OCI-LY1 (cell line): ENCODE results near the gene TMEM184B.

Experiments used
- EZH2 ChIP-seq: fragments of 200-600 bp; sonication (generic), shearing (Covaris generic); IDR thresholded peaks from 2 replicates; pipeline ENCODE4 v1.8.0; 2017; ENCODE audit warnings: borderline replicate concordance, mixed run types, mild to moderate bottlenecking, antibody characterized with exemption, low read length, moderate library complexity, mixed read lengths
- TF ChIP-seq, protein P1 (sequence below): fragments of 200-600 bp; sonication (generic), shearing (Covaris generic); IDR thresholded peaks from 2 replicates; pipeline ENCODE4 v1.5.1; 2017; ENCODE audit warnings: mild to moderate bottlenecking, antibody characterized with exemption, low read length, moderate library complexity, mixed read lengths

DNA sequence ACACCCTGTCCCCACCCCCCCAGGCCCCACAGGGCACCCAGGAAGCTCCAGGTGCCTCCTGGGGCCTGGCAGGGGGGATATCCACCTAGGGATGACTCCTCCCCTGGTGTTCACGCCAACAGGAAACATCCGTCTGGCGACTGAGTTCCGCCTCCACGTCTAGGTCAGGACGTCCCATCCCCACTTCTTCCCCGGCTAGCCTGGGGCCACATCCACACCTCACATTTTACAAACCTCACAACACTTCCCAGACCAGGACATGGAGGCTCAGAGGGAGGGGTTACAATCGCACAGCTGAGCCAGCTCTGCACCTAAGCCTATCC is 50.1 kb downstream of the TMEM184B start:
- TF ChIP-seq, protein P1, sequence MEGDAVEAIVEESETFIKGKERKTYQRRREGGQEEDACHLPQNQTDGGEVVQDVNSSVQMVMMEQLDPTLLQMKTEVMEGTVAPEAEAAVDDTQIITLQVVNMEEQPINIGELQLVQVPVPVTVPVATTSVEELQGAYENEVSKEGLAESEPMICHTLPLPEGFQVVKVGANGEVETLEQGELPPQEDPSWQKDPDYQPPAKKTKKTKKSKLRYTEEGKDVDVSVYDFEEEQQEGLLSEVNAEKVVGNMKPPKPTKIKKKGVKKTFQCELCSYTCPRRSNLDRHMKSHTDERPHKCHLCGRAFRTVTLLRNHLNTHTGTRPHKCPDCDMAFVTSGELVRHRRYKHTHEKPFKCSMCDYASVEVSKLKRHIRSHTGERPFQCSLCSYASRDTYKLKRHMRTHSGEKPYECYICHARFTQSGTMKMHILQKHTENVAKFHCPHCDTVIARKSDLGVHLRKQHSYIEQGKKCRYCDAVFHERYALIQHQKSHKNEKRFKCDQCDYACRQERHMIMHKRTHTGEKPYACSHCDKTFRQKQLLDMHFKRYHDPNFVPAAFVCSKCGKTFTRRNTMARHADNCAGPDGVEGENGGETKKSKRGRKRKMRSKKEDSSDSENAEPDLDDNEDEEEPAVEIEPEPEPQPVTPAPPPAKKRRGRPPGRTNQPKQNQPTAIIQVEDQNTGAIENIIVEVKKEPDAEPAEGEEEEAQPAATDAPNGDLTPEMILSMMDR = no peak
- TF ChIP-seq EZH2 = no peak
